GM06990 (cell line): ENCODE data around the gene FBXO31.

ENCODE experiments used
- DNase-seq: peaks from one replicate; pipeline ENCODE4 v3.0.0-alpha.2; 2011; ENCODE audit not compliant: insufficient read length; ENCODE audit errors: extremely low read depth
- H3K27me3 ChIP-seq: replicated peaks from 2 replicates; pipeline ENCODE4 v1.6.0; 2011; ENCODE audit warnings: low read length; ENCODE audit not compliant: control insufficient read depth, insufficient read depth
- H3K36me3 ChIP-seq: 2 replicates; pipeline ENCODE4 v1.5.1; 2011; ENCODE audit warnings: low read length; ENCODE audit not compliant: control insufficient read depth, insufficient read depth
- H3K4me3 ChIP-seq: replicated peaks from 2 replicates; pipeline ENCODE4 v1.5.1; 2011; ENCODE audit warnings: low read depth, mild to moderate bottlenecking, control low read depth, low read length
- TF ChIP-seq, protein P1 (sequence below): IDR thresholded peaks from 2 replicates; pipeline ENCODE4 v1.5.1; 2011; ENCODE audit warnings: low read length, control low read depth, mild to moderate bottlenecking, inconsistent platforms; ENCODE audit not compliant: insufficient read depth, poor library complexity, severe bottlenecking

The FBXO31 gene

DNA sequence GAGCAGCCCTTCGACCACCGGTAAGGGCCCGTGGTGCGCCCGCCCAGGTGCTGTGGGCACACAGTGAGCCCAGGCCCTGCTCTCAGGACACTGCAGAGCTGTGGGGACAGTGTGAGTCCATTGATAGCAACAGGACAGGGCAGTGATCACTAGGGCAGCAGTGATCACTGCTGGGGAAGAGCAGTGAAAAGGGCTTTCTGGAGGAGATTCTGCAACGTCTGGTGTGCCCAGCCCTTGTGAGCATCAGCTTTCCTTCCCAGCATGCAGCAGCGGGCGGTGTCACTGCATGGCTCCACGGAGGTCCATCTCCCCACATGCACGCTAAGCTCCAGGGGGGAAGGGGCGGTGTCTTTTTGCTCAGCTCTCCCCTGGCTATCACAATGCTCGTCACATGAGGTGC is 40.7 kb upstream of the FBXO31 start:
- DNase-seq, result no peak
- H3K36me3 ChIP-seq, result no peaks in the 10 kb centered on the region
- H3K27me3 ChIP-seq, result no peaks in the 10 kb centered on the region; the same call in 1 of the 2 replicates
- H3K4me3 ChIP-seq, result no peak overlapping the region
- TF ChIP-seq, protein P1, sequence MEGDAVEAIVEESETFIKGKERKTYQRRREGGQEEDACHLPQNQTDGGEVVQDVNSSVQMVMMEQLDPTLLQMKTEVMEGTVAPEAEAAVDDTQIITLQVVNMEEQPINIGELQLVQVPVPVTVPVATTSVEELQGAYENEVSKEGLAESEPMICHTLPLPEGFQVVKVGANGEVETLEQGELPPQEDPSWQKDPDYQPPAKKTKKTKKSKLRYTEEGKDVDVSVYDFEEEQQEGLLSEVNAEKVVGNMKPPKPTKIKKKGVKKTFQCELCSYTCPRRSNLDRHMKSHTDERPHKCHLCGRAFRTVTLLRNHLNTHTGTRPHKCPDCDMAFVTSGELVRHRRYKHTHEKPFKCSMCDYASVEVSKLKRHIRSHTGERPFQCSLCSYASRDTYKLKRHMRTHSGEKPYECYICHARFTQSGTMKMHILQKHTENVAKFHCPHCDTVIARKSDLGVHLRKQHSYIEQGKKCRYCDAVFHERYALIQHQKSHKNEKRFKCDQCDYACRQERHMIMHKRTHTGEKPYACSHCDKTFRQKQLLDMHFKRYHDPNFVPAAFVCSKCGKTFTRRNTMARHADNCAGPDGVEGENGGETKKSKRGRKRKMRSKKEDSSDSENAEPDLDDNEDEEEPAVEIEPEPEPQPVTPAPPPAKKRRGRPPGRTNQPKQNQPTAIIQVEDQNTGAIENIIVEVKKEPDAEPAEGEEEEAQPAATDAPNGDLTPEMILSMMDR, result no peak

DNA sequence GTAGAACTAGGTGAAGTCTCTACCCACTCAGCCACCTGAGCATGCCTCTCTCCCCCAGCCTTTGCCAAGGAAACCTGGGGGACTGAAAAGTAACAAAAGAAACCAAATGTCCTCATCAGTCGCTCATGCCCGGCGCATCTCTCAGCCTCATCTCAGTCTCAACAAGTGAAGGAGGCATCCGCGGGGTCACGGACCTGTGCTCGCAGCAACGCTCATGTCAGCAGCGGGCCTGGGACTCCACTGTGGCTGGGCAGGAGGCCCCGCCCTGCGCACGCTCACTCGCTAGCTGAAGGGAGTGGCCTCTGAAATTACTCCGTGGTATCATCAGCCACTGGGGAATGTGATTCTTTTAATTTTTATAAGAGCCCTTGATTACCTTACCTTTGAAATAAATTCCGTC is 39.9 kb upstream of the FBXO31 start:
- DNase-seq, result no peak
- no peaks in the 10 kb centered on the region; the same call in 1 of the 2 replicates for H3K27me3 ChIP-seq
- no peaks in the 10 kb centered on the region for H3K36me3 ChIP-seq
- no peak overlapping the region for H3K4me3 ChIP-seq
- TF ChIP-seq, protein P1, result no peak

DNA sequence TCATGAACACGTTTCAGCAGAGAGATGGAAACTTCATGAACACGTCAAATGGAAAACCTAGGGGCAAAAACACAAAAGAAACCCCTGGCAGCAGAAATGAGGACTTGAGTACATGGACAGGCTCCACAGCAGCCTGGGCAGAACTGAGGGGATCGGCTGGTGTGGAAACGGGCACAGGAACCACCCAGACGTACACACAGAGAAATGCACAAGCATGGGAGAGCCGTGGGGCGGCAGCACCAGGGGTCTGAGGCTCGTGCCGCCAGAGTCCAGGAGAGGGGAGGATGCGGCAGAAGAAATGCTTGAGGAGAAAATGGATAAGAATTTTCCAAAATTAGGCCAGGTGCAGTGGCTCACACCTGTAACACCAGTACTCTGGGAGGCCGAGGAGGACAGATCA is 38.5 kb upstream of the FBXO31 start:
- no peak for DNase-seq
- TF ChIP-seq, protein P1, result no peak
- Histone ChIP-seq H3K36me3 (no peaks in the 10 kb centered on the region), H3K27me3 (no peaks in the 10 kb centered on the region; the same call in 1 of the 2 replicates), H3K4me3 (no peak overlapping the region)

DNA sequence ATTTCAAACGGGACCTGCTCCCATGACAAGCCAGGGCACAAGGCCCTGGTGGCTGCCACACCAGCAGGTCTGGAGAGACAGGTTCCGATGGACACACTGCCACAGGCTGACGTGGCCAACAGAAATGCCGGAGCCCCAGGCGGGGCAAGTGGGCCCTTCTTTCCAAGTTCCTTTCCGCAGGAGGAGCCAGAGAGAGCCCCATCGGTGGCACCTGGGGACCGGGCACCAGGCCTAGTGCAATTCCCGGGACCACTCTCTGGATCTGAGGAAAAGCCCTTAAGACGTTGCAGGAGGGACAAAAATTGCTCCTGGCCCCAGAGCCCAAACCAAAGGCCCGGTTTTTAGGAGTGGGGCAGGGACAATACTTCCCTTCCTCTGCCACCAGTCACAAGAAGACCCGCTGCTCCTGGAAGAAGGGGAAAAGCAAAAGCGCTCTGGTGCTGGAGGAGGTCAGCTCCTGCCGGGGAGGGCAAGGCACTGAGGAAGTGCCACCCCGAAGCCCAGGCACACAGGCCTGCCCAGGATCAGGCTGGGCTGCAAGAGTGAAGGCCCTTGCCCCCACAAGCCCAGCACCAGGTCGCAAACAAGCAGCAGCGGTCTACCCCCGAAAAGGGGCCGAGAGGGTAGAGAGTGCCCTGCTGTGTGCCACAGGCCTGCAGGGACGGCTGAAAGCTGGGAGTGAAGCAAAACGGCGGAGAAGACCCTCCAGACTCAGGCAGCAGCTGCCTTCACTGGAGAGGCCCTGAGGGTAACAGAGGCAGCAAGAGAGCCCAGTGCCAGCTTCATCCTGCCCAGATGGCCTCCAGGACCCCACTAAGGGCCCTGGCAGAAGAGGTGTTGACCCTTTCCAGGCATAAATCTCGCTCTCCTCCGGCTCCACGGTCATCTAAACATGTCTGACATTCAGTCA is 37.7 kb upstream of the FBXO31 start:
- DNase-seq, result no peak
- H3K27me3 ChIP-seq, result no peaks in the 10 kb centered on the region; the same call in 1 of the 2 replicates
- TF ChIP-seq, protein P1, result no peak
- no peak overlapping the region for H3K4me3 ChIP-seq
- no peaks in the 10 kb centered on the region for H3K36me3 ChIP-seq

DNA sequence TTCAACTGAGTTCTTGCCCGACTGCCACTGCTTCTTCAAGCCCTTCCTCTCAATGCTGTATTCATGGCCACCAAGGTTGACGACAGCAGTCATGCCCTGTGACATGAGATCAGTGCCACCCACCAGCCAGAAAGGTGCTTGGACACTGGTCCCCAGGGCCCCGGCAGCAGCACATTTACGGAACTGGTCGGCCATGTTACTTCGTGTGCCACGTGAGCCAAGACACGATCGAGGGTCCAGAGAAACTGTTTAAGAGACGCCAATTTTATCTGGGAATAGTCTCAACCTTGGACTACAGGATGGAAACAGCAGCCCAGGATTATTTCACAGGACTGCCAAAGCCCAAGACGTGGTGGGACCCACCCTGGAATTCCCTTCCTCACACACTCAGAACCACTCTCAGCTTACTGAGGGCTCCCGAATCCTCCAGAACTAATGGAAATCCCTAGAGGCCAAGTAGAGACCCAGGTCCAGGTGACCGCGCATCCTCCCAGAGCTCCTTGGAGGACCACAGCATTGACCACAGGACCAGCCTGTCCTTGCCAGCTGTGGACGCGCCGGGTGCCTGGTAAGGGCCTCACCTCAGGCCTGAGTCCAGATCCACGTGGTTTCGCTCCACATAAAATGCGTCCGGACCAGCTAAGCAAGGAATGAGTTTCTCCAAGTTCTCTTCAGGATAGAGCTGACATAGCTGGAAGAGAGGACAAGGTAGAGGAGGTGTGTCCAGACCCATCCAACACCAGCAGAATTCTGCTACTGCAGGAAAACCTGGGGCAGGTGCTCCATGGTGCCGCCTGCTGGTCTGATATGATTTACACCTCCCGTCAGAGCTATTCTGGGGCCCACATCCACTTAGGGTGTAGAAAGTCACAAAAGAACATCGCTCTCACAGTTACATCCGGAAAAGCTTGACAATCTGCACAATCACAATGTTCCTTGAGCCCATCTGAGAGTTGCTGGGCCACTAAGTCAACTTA is 36.7 kb upstream of the FBXO31 start:
- no peaks in the 10 kb centered on the region for H3K36me3 ChIP-seq
- H3K27me3 ChIP-seq, result no peaks in the 10 kb centered on the region; the same call in 1 of the 2 replicates
- DNase-seq, result no peak
- TF ChIP-seq, protein P1, result peak; percentile 36
- no peak overlapping the region for H3K4me3 ChIP-seq
